Stomach smooth muscle (tissue), 2 donors: ENCODE measurements around the gene NAXE.
"Not testable (repeated sequence)": the region's sequence is repeated elsewhere in the genome, so short reads cannot be mapped to it uniquely, and the experiment has no call there.

Experiments
- H3K27ac ChIP-seq: one replicate; pipeline ENCODE4 v1.7.0; 2013; ENCODE audit warnings: mild to moderate bottlenecking, low read length, inconsistent platforms
- H3K27me3 ChIP-seq, 2 donors: one replicate each; pipeline ENCODE4 v1.7.0; 2013; ENCODE audit warnings: low read length in 2 of 2; ENCODE audit not compliant: insufficient read depth in 2 of 2, control insufficient read depth in 1 of 2
- H3K36me3 ChIP-seq, 2 donors: one replicate each; pipeline ENCODE4 v1.7.0; 2013; ENCODE audit warnings: low read length in 2 of 2; ENCODE audit not compliant: control insufficient read depth in 2 of 2, insufficient read depth in 2 of 2
- H3K4me1 ChIP-seq: one replicate; pipeline ENCODE4 v1.7.0; 2013; ENCODE audit warnings: low read length; ENCODE audit not compliant: control insufficient read depth, insufficient read depth
- H3K4me3 ChIP-seq, 2 donors: one replicate each; pipeline ENCODE4 v1.7.0; 2013; ENCODE audit warnings: low read length in 2 of 2
- H3K9ac ChIP-seq, 2 donors: one replicate each; pipeline ENCODE4 v1.7.0; 2013; ENCODE audit warnings: low read length in 2 of 2, mild to moderate bottlenecking in 1 of 2
- H3K9me3 ChIP-seq, 2 donors: one replicate each; pipeline ENCODE4 v1.7.0; 2013; ENCODE audit warnings: low read length in 2 of 2; ENCODE audit not compliant: control insufficient read depth in 2 of 2
- donor health status: healthy.
- donor health status: Pancreatic carcinoma.

The NAXE gene

GRCh38 chr1:156583821-156584622 lies 7.6 kb upstream of the NAXE start:
- Histone ChIP-seq H3K4me3 (no peak overlapping the region), H3K4me1 (peaks cover 3% of the 10 kb centered on the region), H3K27me3 (no peaks in the 10 kb centered on the region), H3K9ac (no peak overlapping the region), H3K36me3 (no peaks in the 10 kb centered on the region), H3K27ac (no peak overlapping the region), H3K9me3 (no peaks in the 10 kb centered on the region)

DNA sequence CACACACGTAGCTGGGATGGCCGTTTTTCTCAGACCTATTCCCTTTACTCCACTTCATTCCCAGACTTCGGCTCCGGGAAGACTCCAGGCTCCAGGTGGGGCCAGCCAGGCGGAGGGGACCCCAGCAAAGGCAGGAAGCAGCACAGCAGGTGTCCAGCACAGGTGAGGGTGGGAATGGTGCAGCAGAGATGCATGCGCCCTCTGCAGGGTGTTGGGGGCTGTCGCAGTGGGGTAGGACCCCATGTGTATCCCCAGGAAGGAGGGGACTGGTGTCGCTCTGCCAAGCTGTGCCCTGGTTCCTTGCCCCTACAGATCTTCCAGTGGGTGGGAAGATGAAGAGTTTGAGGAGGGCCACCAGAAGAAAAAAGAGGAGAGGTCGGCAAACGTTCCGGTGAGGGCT lies 6.8 kb upstream of the NAXE start:
- no peak overlapping the region for H3K9ac ChIP-seq
- peaks cover 3% of the 10 kb centered on the region for H3K4me1 ChIP-seq
- H3K9me3 ChIP-seq, result no peaks in the 10 kb centered on the region
- no peak overlapping the region for H3K4me3 ChIP-seq
- H3K27me3 ChIP-seq, result no peaks in the 10 kb centered on the region
- no peak overlapping the region for H3K27ac ChIP-seq
- H3K36me3 ChIP-seq, result no peaks in the 10 kb centered on the region

GRCh38 chr1:156586323-156586722 lies 5.3 kb upstream of the NAXE start:
- Histone ChIP-seq H3K9me3 (no peaks in the 10 kb centered on the region), H3K36me3 (no peaks in the 10 kb centered on the region), H3K27ac (no peak overlapping the region)

GRCh38 chr1:156586892-156587477 lies 4.6 kb upstream of the NAXE start:
- Histone ChIP-seq H3K27ac (no peak overlapping the region), H3K4me1 (peaks cover 9% of the 10 kb centered on the region)

More at GRCh38 chr1:156586323-156586722, 5.3 kb upstream of the NAXE start:
- H3K9ac ChIP-seq, result no peak overlapping the region
- no peak overlapping the region for H3K4me3 ChIP-seq
- no peaks in the 10 kb centered on the region for H3K27me3 ChIP-seq
- H3K4me1 ChIP-seq, result peaks cover 7% of the 10 kb centered on the region

GRCh38 chr1:156587927-156588326 lies 3.6 kb upstream of the NAXE start:
- H3K4me1 ChIP-seq, result peaks cover 17% of the 10 kb centered on the region
- H3K9me3 ChIP-seq, H3K4me3 ChIP-seq, H3K36me3 ChIP-seq, H3K9ac ChIP-seq, H3K27me3 ChIP-seq, H3K27ac ChIP-seq: not testable (repeated sequence)

More at GRCh38 chr1:156586892-156587477, 4.6 kb upstream of the NAXE start:
- H3K9me3 ChIP-seq, result no peaks in the 10 kb centered on the region
- no peak overlapping the region for H3K9ac ChIP-seq
- H3K27me3 ChIP-seq, result no peaks in the 10 kb centered on the region
- no peaks in the 10 kb centered on the region for H3K36me3 ChIP-seq
- no peak overlapping the region for H3K4me3 ChIP-seq

- Histone ChIP-seq H3K9ac (no peak overlapping the region), H3K4me3 (no peak overlapping the region), H3K27ac (no peak overlapping the region), H3K27me3 (no peaks in the 10 kb centered on the region), H3K4me1 (peaks cover 14% of the 10 kb centered on the region), H3K36me3 (peaks cover 11 to 15% of the 10 kb centered on the region in 2 donors), H3K9me3 (no peaks in the 10 kb centered on the region)
Measured at GRCh38 chr1:156589546-156589945, 2.0 kb upstream of the NAXE start.

GRCh38 chr1:156590326-156591180 lies 1.0 kb upstream of the NAXE start:
- Histone ChIP-seq H3K4me1 (peaks cover 14% of the 10 kb centered on the region), H3K27ac (peak overlapping the region; percentile 69), H3K9ac (peak overlapping the region in 1 of 2 donors; percentile 74), H3K27me3 (no peaks in the 10 kb centered on the region), H3K36me3 (peaks cover 16 to 20% of the 10 kb centered on the region in 2 donors), H3K9me3 (no peaks in the 10 kb centered on the region), H3K4me3 (peak overlapping the region in 1 of 2 donors; percentile 75)

DNA sequence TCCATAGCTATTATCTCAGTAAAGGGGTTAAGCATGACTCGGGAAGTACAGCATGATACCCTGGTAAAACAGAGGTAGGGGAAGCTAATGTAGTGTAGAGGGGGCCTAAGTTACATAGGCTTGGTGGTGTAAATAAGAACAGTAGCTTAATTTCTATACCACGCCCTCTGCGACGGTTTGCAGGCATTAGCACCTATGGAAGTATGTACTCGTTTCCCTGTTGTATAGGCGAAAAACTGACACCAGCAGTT lies 470 bp upstream of the NAXE start:
- no peaks in the 10 kb centered on the region for H3K9me3 ChIP-seq
- peak overlapping the region; percentile 69 for H3K27ac ChIP-seq
- H3K9ac ChIP-seq, result peak overlapping the region; percentile 74 to 96
- peaks cover 14% of the 10 kb centered on the region for H3K4me1 ChIP-seq
- H3K27me3 ChIP-seq, result no peaks in the 10 kb centered on the region
- H3K4me3 ChIP-seq, result peak overlapping the region; percentile 75 to 88
- H3K36me3 ChIP-seq, result peaks cover 21 to 25% of the 10 kb centered on the region in 2 donors

- peaks cover 14% of the 10 kb centered on the region for H3K4me1 ChIP-seq
- H3K27ac ChIP-seq, result peak overlapping the region; percentile 69
- H3K36me3 ChIP-seq, result peaks cover 33 to 35% of the 10 kb centered on the region in 2 donors
- peak overlapping the region; percentile 74 to 88 for H3K9ac ChIP-seq
- H3K4me3 ChIP-seq, result peak overlapping the region; percentile 67 to 88
- H3K27me3 ChIP-seq, result no peaks in the 10 kb centered on the region
- H3K9me3 ChIP-seq, result no peaks in the 10 kb centered on the region
Measured at GRCh38 chr1:156592158-156592909, 758 bp downstream of the NAXE start.

- H3K9ac ChIP-seq, result peak overlapping the region in 1 of 2 donors; percentile 74
- peak overlapping the region; percentile 69 for H3K27ac ChIP-seq
- no peaks in the 10 kb centered on the region for H3K27me3 ChIP-seq
- no peak overlapping the region for H3K4me3 ChIP-seq
- peaks cover 14% of the 10 kb centered on the region for H3K4me1 ChIP-seq
- H3K9me3 ChIP-seq, result no peaks in the 10 kb centered on the region
- peaks cover 40 to 42% of the 10 kb centered on the region in 2 donors for H3K36me3 ChIP-seq
Measured at GRCh38 chr1:156592910-156593660, 1.5 kb downstream of the NAXE start.
